Adipose tissue (tissue), 3 donors: Measurements from ENCODE around the gene TP53TG5. TPM values are rescaled to one million over a fixed set of nuclear protein-coding genes. Genes with fewer than 3 reads are reported as not detected.

Experiments used
- H3K27ac ChIP-seq: one replicate; pipeline ENCODE4 v1.5.1; 2013; ENCODE audit warnings: low read depth, low read length
- WGBS, 3 donors: extraction: QIAGEN DNeasy Blood & Tissue Kit; methylation state at CpG; one replicate each; pipeline ENCODE4 v1.1.7; 2013; 5-methylcytosine and 5-hydroxymethylcytosine counted together
- polyA plus RNA-seq, 3 donors: library from polyadenylated mRNA; stranded (reverse); fragments of 200-250 nt; gene quantifications; one replicate each; pipeline ENCODE4 v1.2.3, GENCODE V29; 2013
- donor health status: healthy with polysubstance abuse.
- donor health status: Bipolar disorder and iron deficiency.
- donor health status: healthy.

The TP53TG5 gene
- under 1 TPM in 2 of 3 donors, not detected in 1; 0.02 to 0.04 TPM for polyA plus RNA-seq

DNA sequence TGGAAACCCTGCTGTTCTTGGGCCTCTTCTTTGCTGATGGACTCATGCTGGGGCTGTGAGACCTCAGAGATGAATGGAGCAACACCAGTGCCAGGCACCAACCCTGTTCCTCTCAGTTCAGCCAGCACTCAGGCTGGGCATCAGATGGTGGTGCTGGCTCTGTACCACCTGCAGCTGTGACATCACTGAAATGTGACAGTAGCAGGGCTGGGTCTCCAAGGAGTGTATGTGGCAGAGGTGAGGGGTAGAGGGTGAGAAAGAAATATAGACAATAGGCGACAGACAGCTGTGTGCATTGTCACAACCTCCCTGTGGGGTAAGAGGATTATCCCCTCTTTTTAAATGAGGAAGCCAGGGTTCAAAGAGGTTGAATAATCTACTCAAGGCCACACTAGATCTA is at the start of gene TP53TG5:
TSS of gene TP53TG5 (minus strand) at position 135 of the 400 bp plus-strand sequence. CDS start at position 46, 89 bp downstream.
- no peak within 1 kb of the TSS for H3K27ac ChIP-seq
- WGBS, 3 donors, result 82 to 100% (median 87%) methylated on average over 1 of the region's 1 CpG

DNA sequence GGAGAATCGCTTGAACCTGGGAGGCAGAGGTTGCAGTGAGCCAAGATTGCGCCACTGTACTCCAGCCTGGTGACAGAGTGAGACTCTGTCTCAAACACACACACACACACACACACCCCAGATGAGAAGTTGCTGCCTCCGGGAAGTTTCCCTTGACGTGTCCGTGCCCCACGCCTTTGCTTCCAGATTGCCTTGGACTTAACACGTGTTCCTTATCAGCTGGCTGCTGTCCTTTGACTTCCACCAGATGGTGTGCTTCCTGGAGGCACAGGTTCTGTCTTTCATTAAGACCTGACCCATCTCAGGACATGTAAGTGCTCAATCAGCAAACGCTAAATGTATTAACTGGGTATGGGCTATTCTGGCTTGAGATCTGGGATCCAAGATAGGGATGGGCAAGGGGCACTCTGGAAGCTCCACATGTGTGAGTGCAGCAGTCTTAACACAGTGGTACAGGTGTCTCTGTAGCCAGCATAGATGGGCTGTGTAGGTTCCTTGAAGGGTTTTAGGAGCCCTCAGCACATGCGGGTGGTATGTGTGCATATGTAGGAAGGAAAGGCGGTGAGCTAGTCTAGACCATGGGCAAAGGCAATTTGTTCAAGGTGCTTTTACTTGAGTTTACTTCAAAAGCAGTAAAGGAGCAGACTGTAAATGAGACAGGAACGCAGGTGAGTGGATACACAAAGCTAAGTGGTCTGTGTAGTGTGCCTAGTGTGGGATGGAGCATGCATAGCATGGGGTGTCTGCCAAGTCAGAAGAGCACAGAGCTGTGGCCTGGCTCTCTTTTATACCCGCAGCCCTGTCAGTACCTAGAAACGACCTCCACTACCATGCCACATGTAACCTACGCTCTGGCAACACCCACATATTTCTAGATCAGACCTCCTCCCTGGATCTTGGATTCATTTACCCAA is 49.4 kb upstream of the TP53TG5 start:
- 65 to 81% (median 80%) methylated on average over 14 of the region's 14 CpGs for WGBS, 3 donors
- no peak overlapping the region for H3K27ac ChIP-seq

DNA sequence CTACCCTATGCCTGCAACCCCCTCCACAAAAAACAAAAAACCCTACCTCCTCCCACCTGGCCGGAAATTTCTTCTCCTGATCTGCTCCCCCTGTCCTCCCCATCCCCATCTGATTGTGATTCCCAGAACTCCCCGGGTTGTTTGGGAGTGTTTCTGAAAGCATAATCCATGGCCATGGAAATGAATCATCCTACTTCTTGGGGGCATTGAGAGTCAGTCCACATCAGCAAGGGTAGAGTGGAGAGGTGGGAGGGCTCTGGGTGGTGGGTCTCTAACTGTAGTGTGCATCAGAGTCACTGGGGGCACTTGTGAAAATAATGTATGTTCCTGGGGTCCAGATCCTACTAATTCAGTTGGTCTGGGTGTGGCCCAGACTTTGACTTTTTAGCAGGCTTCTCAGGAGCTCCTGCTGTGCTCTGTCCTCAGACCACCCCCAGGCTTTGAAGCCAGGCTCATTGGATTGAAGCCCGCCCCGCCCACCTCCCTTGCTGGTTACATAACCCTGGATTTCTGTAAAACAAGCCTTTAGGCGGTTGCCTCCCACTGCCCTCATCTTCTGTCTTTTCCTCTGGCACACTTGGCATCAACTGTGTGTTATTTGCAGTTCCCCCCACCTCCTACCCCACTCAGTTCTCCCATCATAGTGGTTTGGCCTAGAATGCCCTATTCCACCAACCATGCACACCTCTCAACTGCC is 48.3 kb upstream of the TP53TG5 start:
- H3K27ac ChIP-seq, result no peak overlapping the region
- 71 to 83% (median 74%) methylated on average over 5 of the region's 5 CpGs for WGBS, 3 donors

DNA sequence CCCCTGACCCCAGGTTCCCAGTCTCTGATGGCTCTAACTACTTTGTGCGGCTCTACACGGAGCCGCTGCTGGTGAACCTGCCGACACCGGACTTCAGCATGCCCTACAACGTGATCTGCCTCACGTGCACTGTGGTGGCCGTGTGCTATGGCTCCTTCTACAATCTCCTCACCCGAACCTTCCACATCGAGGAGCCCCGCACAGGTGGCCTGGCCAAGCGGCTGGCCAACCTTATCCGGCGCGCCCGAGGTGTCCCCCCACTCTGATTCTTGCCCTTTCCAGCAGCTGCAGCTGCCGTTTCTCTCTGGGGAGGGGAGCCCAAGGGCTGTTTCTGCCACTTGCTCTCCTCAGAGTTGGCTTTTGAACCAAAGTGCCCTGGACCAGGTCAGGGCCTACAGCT is 47.4 kb upstream of the TP53TG5 start:
- 92 to 98% (median 95%) methylated on average over 17 of the region's 17 CpGs for whole genome bisulfite sequencing, 3 donors
- no peak overlapping the region for H3K27ac ChIP-seq

DNA sequence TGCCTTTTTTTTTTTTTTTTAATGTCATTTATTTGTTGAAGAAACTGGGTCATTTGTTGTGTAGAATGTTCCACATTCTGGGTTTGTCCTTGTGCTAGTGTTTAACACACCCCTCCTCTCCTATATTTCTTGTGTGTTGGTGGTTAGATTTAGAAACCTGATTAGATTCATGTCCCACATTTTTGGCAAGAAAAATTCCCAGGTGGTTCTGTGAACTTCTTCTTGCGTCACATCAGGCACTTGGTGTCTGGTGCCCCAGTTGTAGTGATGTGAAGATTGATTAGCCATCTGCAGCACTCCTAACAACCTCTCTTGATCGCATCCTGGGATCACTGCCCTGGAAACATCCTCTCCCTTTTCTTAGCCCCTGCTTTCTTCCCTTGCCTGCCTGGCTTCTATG is 45.6 kb upstream of the TP53TG5 start:
- 87 to 98% (median 89%) methylated on average over 2 of the region's 2 CpGs for WGBS, 3 donors
- no peak overlapping the region for H3K27ac ChIP-seq

DNA sequence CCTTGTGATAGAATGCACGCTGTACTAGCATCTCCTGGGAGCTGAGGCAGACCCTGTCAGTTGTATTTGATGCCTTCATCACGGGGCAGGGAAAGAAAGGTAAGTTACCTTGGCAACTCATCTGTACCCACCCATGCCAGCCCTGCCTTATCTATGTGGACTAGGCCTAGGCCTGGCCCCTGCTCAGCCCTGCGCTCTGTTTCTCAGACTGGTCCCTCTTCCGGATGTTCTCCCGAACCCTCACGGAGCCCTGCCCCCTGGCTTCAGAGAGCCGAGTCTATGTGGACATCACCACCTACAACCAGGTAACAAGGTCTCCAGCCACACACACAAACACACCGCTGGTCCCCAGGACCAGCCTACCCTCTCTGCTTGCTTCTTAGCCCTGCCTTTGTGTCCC is 42.0 kb upstream of the TP53TG5 start:
- H3K27ac ChIP-seq, result no peak overlapping the region
- 87 to 95% (median 93%) methylated on average over 8 of the region's 8 CpGs for WGBS, 3 donors

DNA sequence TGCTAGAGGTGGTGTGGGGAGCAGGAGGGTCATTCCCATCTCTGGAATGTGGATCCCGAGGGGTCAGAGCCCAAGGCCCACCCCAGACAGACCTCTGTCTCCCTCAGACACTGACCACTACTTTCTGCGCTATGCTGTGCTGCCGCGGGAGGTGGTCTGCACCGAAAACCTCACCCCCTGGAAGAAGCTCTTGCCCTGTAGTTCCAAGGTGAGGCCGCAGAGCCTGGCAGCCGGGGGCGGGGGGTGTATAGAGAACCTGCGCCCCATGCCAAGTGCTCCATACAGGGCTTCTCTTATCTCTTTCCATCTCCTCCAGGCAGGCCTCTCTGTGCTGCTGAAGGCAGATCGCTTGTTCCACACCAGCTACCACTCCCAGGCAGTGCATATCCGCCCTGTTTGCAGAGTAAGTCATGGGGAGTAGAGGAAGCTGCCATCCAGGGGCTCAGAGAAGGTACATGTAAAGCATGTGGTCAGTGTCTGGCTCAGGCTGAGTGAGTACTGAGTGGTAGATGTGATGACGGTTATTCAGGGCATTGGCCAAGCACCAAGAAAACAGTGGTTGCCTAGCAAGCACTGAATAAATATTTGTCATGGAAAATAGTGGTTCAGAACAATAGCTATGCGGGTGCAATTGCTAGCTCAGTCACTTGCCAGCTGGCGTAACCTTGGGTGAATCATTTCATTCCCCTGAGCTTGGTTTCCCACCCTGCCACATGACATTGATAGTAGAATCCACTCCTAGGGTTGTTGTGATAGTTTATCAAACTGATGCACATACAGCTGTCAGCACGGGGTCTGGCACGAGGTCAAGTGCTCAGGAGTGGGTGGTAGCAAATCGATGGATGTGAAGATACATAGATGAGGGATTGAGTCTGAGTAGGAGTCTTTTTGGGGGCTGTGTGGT is 41.3 kb upstream of the TP53TG5 start:
- WGBS, 3 donors, result 65 to 79% (median 70%) methylated on average over 17 of the region's 17 CpGs
- no peak overlapping the region for H3K27ac ChIP-seq

DNA sequence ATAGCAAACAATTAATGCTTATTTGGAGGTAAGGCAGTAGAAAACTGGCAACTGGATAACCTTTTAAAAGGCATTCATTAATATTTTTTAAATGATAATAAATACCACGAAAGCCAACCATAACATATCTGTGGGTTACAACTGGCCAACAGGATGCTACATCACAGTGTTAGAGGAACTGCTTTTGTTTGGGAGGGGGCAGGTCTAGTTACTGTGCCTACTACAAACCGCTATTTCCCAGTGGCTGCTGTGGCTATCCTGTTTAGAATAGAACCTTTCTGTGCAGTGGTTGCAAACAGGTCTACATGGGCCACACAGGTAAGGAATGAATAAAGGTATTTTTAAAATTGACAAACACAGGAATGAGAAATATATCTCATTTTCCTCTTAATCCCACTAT is 38.8 kb upstream of the TP53TG5 start:
- no peak overlapping the region for H3K27ac ChIP-seq
- WGBS, 3 donors, result 48 to 80% (median 51%) methylated on average over 2 of the region's 2 CpGs

DNA sequence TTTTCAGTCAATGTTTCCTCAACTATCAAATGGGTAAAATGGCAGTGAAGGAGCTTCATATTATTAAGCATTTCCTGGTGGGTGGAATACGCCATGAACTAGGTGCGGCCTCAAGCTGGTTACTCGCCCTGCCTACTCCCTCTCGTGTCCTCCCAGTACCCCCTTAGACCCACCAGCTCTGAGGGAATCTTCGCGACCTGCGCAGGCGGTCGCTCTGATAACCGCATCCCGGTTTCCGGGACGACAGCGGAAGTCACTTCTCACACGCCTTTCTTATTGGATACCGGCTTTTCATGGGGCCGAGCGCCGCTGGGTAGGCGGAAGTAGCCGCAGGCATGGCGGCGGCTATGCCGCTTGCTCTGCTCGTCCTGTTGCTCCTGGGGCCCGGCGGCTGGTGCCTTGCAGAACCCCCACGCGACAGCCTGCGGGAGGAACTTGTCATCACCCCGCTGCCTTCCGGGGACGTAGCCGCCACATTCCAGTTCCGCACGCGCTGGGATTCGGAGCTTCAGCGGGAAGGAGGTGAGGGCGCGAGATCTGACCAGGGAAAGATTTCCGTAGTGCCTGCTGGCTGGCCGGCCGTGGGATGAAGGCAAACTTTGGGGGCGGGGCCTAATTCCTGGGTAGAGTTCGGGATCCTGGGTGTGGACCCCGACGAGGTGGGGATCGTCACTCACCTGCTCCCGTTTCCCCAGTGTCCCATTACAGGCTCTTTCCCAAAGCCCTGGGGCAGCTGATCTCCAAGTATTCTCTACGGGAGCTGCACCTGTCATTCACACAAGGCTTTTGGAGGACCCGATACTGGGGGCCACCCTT is 37.9 kb upstream of the TP53TG5 start, which contains the start of gene PIGT:
TSS of gene PIGT (plus strand) at position 320 of the 816 bp plus-strand sequence. CDS start at position 336, 16 bp downstream.
- H3K27ac ChIP-seq, result peak within 1 kb of the TSS; percentile 38
- WGBS, 3 donors, result 0% methylated on average over 50 to 52 of the region's 52 CpGs

DNA sequence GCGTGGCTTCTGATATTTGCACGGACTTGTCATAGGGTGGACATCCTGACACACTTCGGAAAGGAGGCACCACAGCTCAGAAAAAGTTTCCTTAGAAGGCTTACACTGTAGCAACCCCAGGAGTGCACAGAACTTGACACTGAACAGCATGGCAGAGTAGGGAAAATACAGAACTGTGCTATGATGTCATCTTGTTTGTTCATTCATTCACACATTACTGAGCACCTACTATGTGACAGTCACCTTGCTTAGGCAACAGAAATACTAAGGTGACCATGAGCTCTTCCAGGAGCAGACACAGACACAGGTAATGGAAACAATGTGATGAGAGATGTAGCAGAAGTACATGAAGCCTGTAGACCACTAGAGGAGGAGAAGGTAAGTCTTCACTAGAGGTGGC is 35.4 kb upstream of the TP53TG5 start:
- 70 to 80% (median 77%) methylated on average over 3 of the region's 3 CpGs for WGBS, 3 donors
- no peak overlapping the region for H3K27ac ChIP-seq

DNA sequence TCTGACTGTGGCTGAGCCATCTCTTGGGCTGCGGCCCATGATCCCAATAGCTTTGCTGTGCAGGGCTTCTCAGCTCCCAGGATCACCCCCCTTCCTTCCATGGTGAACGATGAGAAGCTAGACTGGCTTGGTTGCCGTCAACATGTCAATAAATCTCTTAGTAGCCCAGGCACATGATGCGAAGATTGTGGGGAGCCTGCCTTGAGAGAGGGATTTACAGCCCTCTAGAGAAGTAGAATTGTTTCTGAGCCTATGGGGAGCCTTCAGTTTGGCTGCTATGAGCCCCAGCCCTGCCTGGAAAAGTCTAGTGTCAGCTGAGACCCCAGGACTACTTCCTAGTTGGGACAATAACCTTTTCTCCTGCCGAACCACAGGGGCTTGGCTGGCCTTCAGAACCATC is 34.5 kb upstream of the TP53TG5 start:
- 70 to 86% (median 76%) methylated on average over 5 of the region's 5 CpGs for WGBS, 3 donors
- H3K27ac ChIP-seq, result no peak overlapping the region

DNA sequence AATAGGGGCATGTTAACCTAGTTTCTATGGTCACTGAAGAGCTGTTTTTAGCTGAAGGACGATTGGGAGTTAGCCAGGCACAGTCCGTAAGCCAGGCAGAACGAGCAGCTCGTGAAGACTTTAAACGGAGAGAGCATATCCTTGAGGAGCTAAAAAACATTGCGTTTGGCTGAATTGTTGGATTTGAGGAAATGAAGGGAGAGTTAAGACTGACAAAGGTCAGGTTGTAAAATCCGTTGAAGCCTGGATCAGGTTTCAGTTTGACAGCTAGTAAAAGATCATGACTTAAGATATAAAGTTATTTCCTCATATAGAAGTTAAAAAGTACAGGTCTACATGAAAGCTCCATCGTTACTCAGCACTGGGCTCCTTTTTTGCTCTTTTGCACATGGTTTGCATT is 32.8 kb upstream of the TP53TG5 start:
- no peak overlapping the region for H3K27ac ChIP-seq
- 71 to 83% (median 77%) methylated on average over 8 of the region's 8 CpGs for WGBS, 3 donors

DNA sequence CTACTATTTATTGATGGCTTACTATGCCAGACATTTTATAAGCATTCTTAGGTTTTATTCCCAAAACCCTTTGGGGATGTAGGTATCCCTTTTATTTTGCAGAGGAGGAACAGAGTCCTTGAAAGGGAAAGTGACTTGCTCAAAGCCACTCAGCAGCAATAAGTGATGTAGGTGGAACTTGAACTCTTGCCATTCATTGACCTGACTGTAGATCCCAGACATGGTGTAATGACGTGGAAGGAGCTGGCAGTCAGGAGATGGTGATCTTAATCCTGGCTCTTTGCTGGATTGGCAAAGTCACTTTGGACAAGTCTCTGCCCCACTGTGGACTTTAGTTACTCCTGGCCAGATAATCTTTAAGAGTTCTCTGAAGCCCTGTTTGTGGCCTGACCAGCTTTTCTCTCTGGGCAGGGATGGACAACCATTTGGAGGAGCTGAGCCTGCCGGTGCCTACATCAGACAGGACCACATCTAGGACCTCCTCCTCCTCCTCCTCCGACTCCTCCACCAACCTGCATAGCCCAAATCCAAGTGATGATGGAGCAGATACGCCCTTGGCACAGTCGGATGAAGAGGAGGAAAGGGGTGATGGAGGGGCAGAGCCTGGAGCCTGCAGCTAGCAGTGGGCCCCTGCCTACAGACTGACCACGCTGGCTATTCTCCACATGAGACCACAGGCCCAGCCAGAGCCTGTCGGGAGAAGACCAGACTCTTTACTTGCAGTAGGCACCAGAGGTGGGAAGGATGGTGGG is 31.6 kb upstream of the TP53TG5 start:
- 90 to 93% (median 91%) methylated on average over 7 of the region's 7 CpGs for WGBS, 3 donors
- H3K27ac ChIP-seq, result no peak overlapping the region

DNA sequence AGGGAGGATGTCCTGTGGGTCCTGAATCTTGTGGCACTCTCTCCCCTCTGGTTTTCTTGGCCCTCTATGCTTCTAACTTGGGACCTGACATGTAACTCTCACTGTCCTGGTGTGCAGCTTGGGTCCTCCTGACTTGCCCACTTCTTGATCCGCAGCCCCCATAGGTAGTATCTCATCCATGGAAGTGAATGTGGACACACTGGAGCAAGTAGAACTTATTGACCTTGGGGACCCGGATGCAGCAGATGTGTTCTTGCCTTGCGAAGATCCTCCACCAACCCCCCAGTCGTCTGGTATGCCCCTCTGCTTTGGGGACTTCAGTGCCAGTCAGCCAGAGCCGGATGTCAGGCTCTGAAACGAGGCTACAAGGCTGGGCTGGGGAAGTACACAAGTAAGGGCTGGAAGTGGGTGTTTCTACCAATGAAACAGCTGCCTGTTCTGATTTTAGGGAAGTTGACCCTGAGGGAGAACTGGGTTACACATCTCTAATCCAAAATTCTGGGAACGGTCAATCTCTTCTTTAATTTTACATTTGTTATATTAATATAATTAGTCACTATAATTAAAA is 30.6 kb upstream of the TP53TG5 start:
- 56 to 84% (median 65%) methylated on average over 7 of the region's 7 CpGs for WGBS, 3 donors
- H3K27ac ChIP-seq, result no peak overlapping the region

DNA sequence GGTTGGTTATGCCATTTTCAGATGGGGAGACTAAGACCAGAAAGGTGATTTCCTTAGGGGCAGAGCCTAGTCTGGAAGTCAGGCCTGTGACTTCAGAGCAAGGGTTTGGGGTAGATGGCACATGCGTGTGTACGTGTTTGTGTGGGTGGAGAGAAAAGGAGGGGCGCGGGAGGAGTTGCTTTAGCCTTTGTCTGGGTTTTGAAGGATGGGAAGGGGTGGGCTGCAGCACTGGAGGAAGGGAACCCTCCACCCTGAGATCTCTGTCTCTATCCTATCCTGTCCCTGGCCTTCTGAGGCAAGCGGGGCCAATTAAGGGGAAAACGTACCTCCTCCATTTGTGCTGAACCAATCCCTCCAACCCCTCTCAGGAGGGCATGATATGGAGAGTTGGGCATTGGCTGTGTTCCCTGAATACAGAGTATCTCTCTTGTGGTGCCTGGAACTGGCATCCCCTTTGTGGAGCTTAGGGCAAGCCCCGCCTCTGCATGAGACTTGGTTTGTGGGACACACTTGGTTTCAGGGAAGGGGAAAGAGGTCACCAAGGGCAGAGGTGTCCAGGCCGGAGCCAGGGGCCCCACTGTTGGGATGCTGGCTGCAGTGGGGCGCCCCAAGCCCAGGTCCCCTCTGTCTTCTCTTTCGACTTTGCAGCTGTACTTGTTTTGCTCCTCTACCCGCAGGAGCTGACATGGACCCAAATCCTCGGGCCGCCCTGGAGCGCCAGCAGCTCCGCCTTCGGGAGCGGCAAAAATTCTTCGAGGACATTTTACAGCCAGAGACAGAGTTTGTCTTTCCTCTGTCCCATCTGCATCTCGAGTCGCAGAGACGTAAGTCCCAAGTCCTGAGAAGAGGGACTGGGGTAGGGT is 29.9 kb upstream of the TP53TG5 start, which contains the start of gene DBNDD2:
TSS of gene DBNDD2 (plus strand) at position 507 of the 863 bp plus-strand sequence. CDS start at position 686, 179 bp downstream.
- peak within 1 kb of the TSS; percentile 65 for H3K27ac ChIP-seq
- WGBS, 3 donors, result 84 to 92% (median 86%) methylated on average over 19 to 21 of the region's 21 CpGs
